Left colon (tissue), 2 donors: ENCODE data around the gene TRPM5. TPM values are rescaled to one million over a fixed set of nuclear protein-coding genes. Genes with fewer than 3 reads are reported as not detected.

Experiments used
- ATAC-seq: fragments of 200-7000 bp; cut with Tn5 transposase; one replicate; pipeline ENCODE4 v1.9.1; 2020; ENCODE audit warnings: mild to moderate bottlenecking, moderate library complexity
- DNase-seq, 2 donors: peaks; one replicate each; pipeline ENCODE4 v3.0.0-alpha.2; 2020
- intact Hi-C, 2 donors: fragments of 100-400 bp; cut with DNase I in 1 of 2; cut with micrococcal nuclease in 1 of 2; formaldehyde crosslinking; loops; one replicate each; pipeline versions ENCODE4 v1.11.2 to v1.14.0; 2022; cut with DNase I, micrococcal nuclease
- total RNA-seq, 2 donors: library from RNA; stranded (reverse); fragmentation: NEBNext Ultra II Directional; extraction: Animal tissue kit (Norgen Biotek cat#: 25700); gene quantifications; one replicate each; pipeline ENCODE4 v1.2.1, GENCODE V29; 2021
- donor health status: DM: no; HTN: no; CAD: no.
- donor health status: DM: yes; HTN: yes; CAD: no.

The TRPM5 gene
- total RNA-seq, 2 donors from 2014 or later: 2.0 to 3.8 TPM

GRCh38 chr11:2444821-2445745 is 769 bp upstream of the TRPM5 start, which contains the start of gene KCNQ1:
Gene KCNQ1 (plus strand): TSS chr11:2445008. CDS start chr11:2445099, 91 bp downstream.
- DNase-seq (peak; percentile 77 to 85), ATAC-seq (peak; percentile 73)

GRCh38 chr11:2443406-2443805 is 908 bp downstream of the TRPM5 start:
- DNase-seq (no peak), ATAC-seq (peak; percentile 6)
- intact Hi-C loops: no loop called here

More at GRCh38 chr11:2444821-2445745, 769 bp upstream of the TRPM5 start, which contains the start of gene KCNQ1:
- intact Hi-C loops: no loop called here

- no peak for DNase-seq
- peak; percentile 28 for ATAC-seq
- intact Hi-C loops: no loop called here
Observed at GRCh38 chr11:2442589-2442988, 1.7 kb downstream of the TRPM5 start.

- ATAC-seq (peak; percentile 54), DNase-seq (peak; percentile 75 to 84)
- intact Hi-C loops: no loop called here
Observed at GRCh38 chr11:2441171-2441570, 3.1 kb downstream of the TRPM5 start.

- ATAC-seq (no peak), DNase-seq (no peak)
- intact Hi-C loops: no loop called here
Observed at GRCh38 chr11:2440646-2441045, 3.7 kb downstream of the TRPM5 start.

GRCh38 chr11:2439820-2440219 is 4.5 kb downstream of the TRPM5 start:
- ATAC-seq (no peak), DNase-seq (no peak)
- intact Hi-C loops: no loop called here

- intact Hi-C loops: no loop called here
- no peak for DNase-seq
Observed at GRCh38 chr11:2437516-2437915, 6.8 kb downstream of the TRPM5 start.

GRCh38 chr11:2436521-2437031 is 7.7 kb downstream of the TRPM5 start:
- ATAC-seq (no peak), DNase-seq (no peak)
- intact Hi-C loops: no loop called here

More at GRCh38 chr11:2437516-2437915, 6.8 kb downstream of the TRPM5 start:
- ATAC-seq: no peak

GRCh38 chr11:2436013-2436520 is 8.2 kb downstream of the TRPM5 start:
- intact Hi-C loops: no loop called here
- DNase-seq (no peak), ATAC-seq (no peak)

GRCh38 chr11:2435288-2436012 is 8.9 kb downstream of the TRPM5 start:
- ATAC-seq (no peak), DNase-seq (no peak)
- intact Hi-C loops: no loop called here

GRCh38 chr11:2434506-2435255 is 9.6 kb downstream of the TRPM5 start:
- ATAC-seq (no peak), DNase-seq (no peak)
- intact Hi-C loops: no loop called here

GRCh38 chr11:2434008-2434407 is 10.3 kb downstream of the TRPM5 start:
- ATAC-seq (no peak), DNase-seq (no peak)
- intact Hi-C loops: no loop called here

- no peak for ATAC-seq
- intact Hi-C loops: no loop called here
- DNase-seq: no peak
Observed at GRCh38 chr11:2433106-2433925, 11.0 kb downstream of the TRPM5 start.

- intact Hi-C loops: no loop called here
- ATAC-seq (no peak), DNase-seq (no peak)
Observed at GRCh38 chr11:2432628-2433071, 11.7 kb downstream of the TRPM5 start.

GRCh38 chr11:2432171-2432621 is 12.1 kb downstream of the TRPM5 start:
- no peak for DNase-seq
- intact Hi-C loops: no loop called here
- ATAC-seq: no peak

GRCh38 chr11:2431395-2431794 is 12.9 kb downstream of the TRPM5 start:
- no peak for ATAC-seq
- no peak for DNase-seq
- intact Hi-C loops: no loop called here

GRCh38 chr11:2428322-2428795 is 16.0 kb downstream of the TRPM5 start:
- intact Hi-C loops: loop anchor here (5.0 to 10.0 kb wide), 3 partner anchors 99 to 466 kb away; no protein-coding TSS in a partner anchor
- peak; percentile 73 for ATAC-seq
- DNase-seq: peak; percentile 69 to 93
